PC-3 (cell line): ENCODE measurements around the gene NOM1. TPM values are rescaled to one million over a fixed set of nuclear protein-coding genes. Genes with fewer than 3 reads are reported as not detected.
A peak's percentile ranks its signal among the peaks of the same experiment; 100 is the strongest.

Experiments used
- ATAC-seq: fragments of 200-7000 bp; cut with Tn5 transposase; 2 replicates; pipeline ENCODE4 v1.9.1; 2020; ENCODE audit warnings: mild to moderate bottlenecking, moderate library complexity
- BruUV-seq: library from RNA; stranded (reverse); fragments of 400-500 nt; replicated peaks from 2 replicates; lab custom pipeline; 2021; lab: Mats Ljungman, UMichigan
- CTCF ChIA-PET: fragments of 300-600 bp; sonication (Branson Sonifier 250); formaldehyde crosslinking; loops from one replicate; lab custom pipeline; 2022; ENCODE audit warnings: antibody characterized with exemption; lab: Charles Lee
- POLR2A ChIA-PET: fragments of 300-600 bp; sonication (Branson Sonifier 250); formaldehyde crosslinking; loops from one replicate; lab custom pipeline; 2022; ENCODE audit warnings: antibody characterized with exemption; ENCODE audit not compliant: unreplicated experiment; lab: Charles Lee
- DNase-seq: peaks from one replicate; pipeline ENCODE4 v3.0.0-alpha.2; 2015
- H2AFZ ChIP-seq: fragments of 300-600 bp; sonication (generic); 2 replicates; pipeline ENCODE4 v1.6.0; 2016; ENCODE audit warnings: antibody characterized with exemption, low read length
- H3F3A ChIP-seq: fragments of 300-600 bp; sonication (generic); one replicate; pipeline ENCODE4 v1.6.0; 2017; ENCODE audit warnings: antibody characterized with exemption, low read length, control low read depth, mild to moderate bottlenecking; ENCODE audit not compliant: unreplicated experiment
- H3K27ac ChIP-seq: fragments of 300-600 bp; sonication (generic); 2 replicates; pipeline ENCODE4 v1.5.1; 2016; ENCODE audit warnings: mild to moderate bottlenecking, low read length
- H3K27me3 ChIP-seq: fragments of 300-600 bp; sonication (generic); 2 replicates; pipeline ENCODE4 v1.6.1; 2016; ENCODE audit warnings: low read length, mixed read lengths
- H3K36me3 ChIP-seq: fragments of 300-600 bp; sonication (generic); 2 replicates; pipeline ENCODE4 v1.6.1; 2016; ENCODE audit warnings: low read depth, mixed run types, low read length, mixed read lengths
- H3K4me1 ChIP-seq: fragments of 300-600 bp; sonication (generic); 2 replicates; pipeline ENCODE4 v1.5.1; 2016; ENCODE audit warnings: low read length; ENCODE audit not compliant: insufficient read depth
- H3K4me2 ChIP-seq: fragments of 300-600 bp; sonication (generic); 2 replicates; pipeline ENCODE4 v1.6.0; 2016; ENCODE audit warnings: low read length
- H3K4me3 ChIP-seq: fragments of 300-600 bp; sonication (generic); 2 replicates; pipeline ENCODE4 v1.5.1; 2016; ENCODE audit warnings: mild to moderate bottlenecking, low read length, mixed read lengths
- H3K79me2 ChIP-seq: fragments of 300-600 bp; sonication (generic); 2 replicates; pipeline ENCODE4 v1.6.1; 2017; ENCODE audit warnings: low read length, mixed read lengths
- H3K9ac ChIP-seq: fragments of 300-600 bp; sonication (generic); 2 replicates; pipeline ENCODE4 v1.6.0; 2016; ENCODE audit warnings: mild to moderate bottlenecking, low read length
- H3K9me2 ChIP-seq: fragments of 300-600 bp; sonication (generic); replicated peaks from 2 replicates; pipeline ENCODE4 v1.6.1; 2016; ENCODE audit warnings: mixed run types, low read length, mixed read lengths
- H3K9me3 ChIP-seq: fragments of 300-600 bp; sonication (generic); 2 replicates; pipeline ENCODE4 v1.6.1; 2016; ENCODE audit warnings: low read length, mixed read lengths
- H4K20me1 ChIP-seq: fragments of 300-600 bp; sonication (generic); 2 replicates; pipeline ENCODE4 v1.6.1; 2016; ENCODE audit warnings: low read length, mixed read lengths
- CTCF ChIP-seq: fragments of 300-600 bp; sonication (generic); conservative IDR thresholded peaks from 2 replicates; pipeline ENCODE4 v1.5.1; 2017; ENCODE audit warnings: antibody characterized with exemption, low read depth, mild to moderate bottlenecking, low read length
- EZH2 ChIP-seq: fragments of 300-600 bp; sonication (generic); IDR thresholded peaks from one replicate; pipeline ENCODE4 v1.6.1; 2017; ENCODE audit warnings: antibody characterized with exemption, mild to moderate bottlenecking, low read length; ENCODE audit not compliant: unreplicated experiment
- EZH2phosphoT487 ChIP-seq: fragments of 300-600 bp; sonication (generic); IDR thresholded peaks from 2 replicates; pipeline ENCODE4 v1.6.1; 2018; ENCODE audit warnings: mild to moderate bottlenecking, antibody characterized with exemption, low read length, borderline replicate concordance
- intact Hi-C: fragments of 100-400 bp; cut with micrococcal nuclease; formaldehyde crosslinking; loops from 2 replicates; pipeline ENCODE4 v1.9.0; 2023
- total RNA-seq: library from RNA; depleted of rRNA; stranded (reverse); fragments of >200 nt; gene quantifications from 2 replicates; pipeline ENCODE4 v1.2.3, GENCODE V29; 2014

NOM1 gene
- total RNA-seq, 1 experiment from 2014 or later: 17.7 TPM

- no peak overlapping the region for H3K4me2 ChIP-seq
- no peak overlapping the region for H3K27ac ChIP-seq
- H3K27me3 ChIP-seq: peaks cover 35% of the 10 kb centered on the region
- TF ChIP-seq EZH2: no peak
- TF ChIP-seq CTCF: no peak
- TF ChIP-seq EZH2phosphoT487: no peak
- no peaks in the 10 kb centered on the region for H3K36me3 ChIP-seq
- ChIA-PET CTCF (no interaction called here), POLR2A (no interaction called here)
- no peak overlapping the region for H2AFZ ChIP-seq
- BruUV-seq: no TSS peak
- ATAC-seq (no peak), DNase-seq (no peak)
- H3K79me2 ChIP-seq: 0 out of 2 replicates have a peak, but pooled peaks cover 4% of the 10 kb centered on the region
- H3K9ac ChIP-seq: no peak overlapping the region
- no peaks in the 10 kb centered on the region for H3F3A ChIP-seq
- peaks cover 13% of the 10 kb centered on the region for H3K4me1 ChIP-seq
- H3K9me3 ChIP-seq: no peaks in the 10 kb centered on the region
- intact Hi-C loops: no loop called here
- no peaks in the 10 kb centered on the region for H4K20me1 ChIP-seq
- H3K4me3 ChIP-seq: no peak overlapping the region
- H3K9me2 ChIP-seq: no peaks in the 10 kb centered on the region
Observed at GRCh38 chr7:157007470-157008066, 58.1 kb downstream of the NOM1 start.

GRCh38 chr7:157008206-157009169 lies 59.0 kb downstream of the NOM1 start:
- Histone ChIP-seq H4K20me1 (no peaks in the 10 kb centered on the region), H3K9me3 (no peaks in the 10 kb centered on the region), H3F3A (no peaks in the 10 kb centered on the region), H3K36me3 (no peaks in the 10 kb centered on the region), H2AFZ (no peak overlapping the region), H3K27me3 (peaks cover 27% of the 10 kb centered on the region), H3K79me2 (0 out of 2 replicates have a peak, but pooled peaks cover 4% of the 10 kb centered on the region), H3K27ac (no peak overlapping the region), H3K9me2 (no peaks in the 10 kb centered on the region), H3K4me3 (no peak overlapping the region; the same call in 1 of the 2 replicates), H3K9ac (no peak overlapping the region), H3K4me2 (peak overlapping the region; percentile 73), H3K4me1 (peaks cover 13% of the 10 kb centered on the region)
- intact Hi-C loops: no loop called here
- POLR2A ChIA-PET: no interaction called here
- no peak for DNase-seq
- no TSS peak for BruUV-seq
- no peak for ATAC-seq
- CTCF ChIA-PET: no interaction called here
- TF ChIP-seq CTCF (no peak), EZH2 (no peak), EZH2phosphoT487 (no peak)
